ENCODE measurements around the gene TRABD2B.

DNA sequence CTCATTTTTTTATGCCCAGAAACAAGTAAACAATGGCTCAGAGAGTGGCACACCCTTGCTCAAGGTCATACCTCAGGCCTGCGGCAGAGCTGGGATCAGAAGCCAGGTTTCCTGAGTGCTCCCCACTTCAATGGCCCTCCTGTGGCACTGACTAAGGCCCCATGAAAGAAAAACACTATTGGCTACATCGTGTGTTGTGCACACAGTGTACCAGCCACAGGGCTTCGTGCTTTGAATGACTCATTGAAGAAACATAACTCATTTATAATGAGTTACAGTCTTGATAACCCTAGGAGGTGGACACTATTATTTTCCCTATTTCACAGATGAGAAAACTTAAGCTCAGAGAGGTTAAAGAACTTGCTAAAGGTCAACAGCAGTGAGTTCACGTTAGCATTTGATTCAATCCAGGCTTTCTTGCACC, 91.2 kb downstream of the TRABD2B start:
- TF ChIP-seq, protein P1, sequence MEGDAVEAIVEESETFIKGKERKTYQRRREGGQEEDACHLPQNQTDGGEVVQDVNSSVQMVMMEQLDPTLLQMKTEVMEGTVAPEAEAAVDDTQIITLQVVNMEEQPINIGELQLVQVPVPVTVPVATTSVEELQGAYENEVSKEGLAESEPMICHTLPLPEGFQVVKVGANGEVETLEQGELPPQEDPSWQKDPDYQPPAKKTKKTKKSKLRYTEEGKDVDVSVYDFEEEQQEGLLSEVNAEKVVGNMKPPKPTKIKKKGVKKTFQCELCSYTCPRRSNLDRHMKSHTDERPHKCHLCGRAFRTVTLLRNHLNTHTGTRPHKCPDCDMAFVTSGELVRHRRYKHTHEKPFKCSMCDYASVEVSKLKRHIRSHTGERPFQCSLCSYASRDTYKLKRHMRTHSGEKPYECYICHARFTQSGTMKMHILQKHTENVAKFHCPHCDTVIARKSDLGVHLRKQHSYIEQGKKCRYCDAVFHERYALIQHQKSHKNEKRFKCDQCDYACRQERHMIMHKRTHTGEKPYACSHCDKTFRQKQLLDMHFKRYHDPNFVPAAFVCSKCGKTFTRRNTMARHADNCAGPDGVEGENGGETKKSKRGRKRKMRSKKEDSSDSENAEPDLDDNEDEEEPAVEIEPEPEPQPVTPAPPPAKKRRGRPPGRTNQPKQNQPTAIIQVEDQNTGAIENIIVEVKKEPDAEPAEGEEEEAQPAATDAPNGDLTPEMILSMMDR (conservative IDR thresholded peaks at IDR 0.05 in 1 of 2, IDR thresholded peaks at IDR 0.05 in 1 of 2; ENCODE audit: low read depth in 1 of 2, low read length in 2 of 2) = no peak
- no peak for TF ChIP-seq EZH2 (IDR thresholded peaks at IDR 0.05; ENCODE audit: low read length, missing control alignments)
